Kidney (tissue), 14 donors: ENCODE data around the gene RYK. TPM values are rescaled to one million over a fixed set of nuclear protein-coding genes. Genes with fewer than 3 reads are reported as not detected.
A peak's percentile ranks its signal among the peaks of the same experiment; 100 is the strongest.

Source experiments
- DNase-seq, 5 donors: peaks; one replicate each; pipeline ENCODE4 v3.0.0-alpha.2; 2013 to 2020
- FAIRE-seq: peaks from 2 replicates; lab custom pipeline; 2012; peaks lifted over from hg19 to GRCh38; lab: Jason Lieb, UNC
- H3K27ac ChIP-seq, 2 donors: one replicate each; pipeline ENCODE4 v1.7.0; 2013; ENCODE audit warnings: low read depth in 2 of 2, low read length in 2 of 2, inconsistent platforms in 1 of 2
- H3K27me3 ChIP-seq: one replicate; pipeline ENCODE4 v1.7.1; 2013; ENCODE audit warnings: low read length, inconsistent platforms; ENCODE audit not compliant: control insufficient read depth, insufficient read depth
- H3K36me3 ChIP-seq, 3 donors: one replicate each; pipeline versions ENCODE4 v1.7.0 to v1.7.1; 2013; ENCODE audit warnings: low read length in 3 of 3, control low read depth in 1 of 3, inconsistent platforms in 1 of 3; ENCODE audit not compliant: insufficient read depth in 3 of 3, control insufficient read depth in 2 of 3
- H3K4me1 ChIP-seq, 3 donors: one replicate each; pipeline versions ENCODE4 v1.7.0 to v1.7.1; 2013; ENCODE audit warnings: low read length in 3 of 3, inconsistent platforms in 1 of 3, low read depth in 1 of 3; ENCODE audit not compliant: control insufficient read depth in 2 of 3, insufficient read depth in 2 of 3
- H3K4me3 ChIP-seq, 3 donors: one replicate each; pipeline versions ENCODE4 v1.7.0 to v1.8.1; 2013; ENCODE audit warnings: low read length in 3 of 3, control low read depth in 1 of 3, inconsistent platforms in 1 of 3
- H3K9ac ChIP-seq, 3 donors: one replicate each; pipeline versions ENCODE4 v1.7.0 to v1.7.1; 2013; ENCODE audit warnings: low read length in 3 of 3, control low read depth in 1 of 3, inconsistent platforms in 1 of 3
- H3K9me3 ChIP-seq, 3 donors: one replicate each; pipeline versions ENCODE4 v1.7.0 to v1.7.1; 2013; ENCODE audit warnings: low read length in 3 of 3, control low read depth in 1 of 3, inconsistent platforms in 1 of 3; ENCODE audit not compliant: control insufficient read depth in 2 of 3, insufficient read depth in 1 of 3
- CTCF ChIP-seq: IDR thresholded peaks from 3 replicates; pipeline ENCODE4 v1.5.1; 2012; ENCODE audit warnings: mild to moderate bottlenecking, moderate library complexity, borderline replicate concordance; ENCODE audit not compliant: insufficient read depth; ENCODE audit errors: extremely low read depth
- intact Hi-C: fragments of 100-400 bp; cut with DNase I; formaldehyde crosslinking; loops from one replicate; pipeline ENCODE4 v1.11.1; 2022
- polyA plus RNA-seq: library from polyadenylated mRNA; stranded (reverse); fragments of 350-450 nt; fragmentation: Illumina TruSeq; extraction: RNeasy Lipid Tissue Mini Kit (QIAGEN cat#74804); gene quantifications from one replicate; pipeline ENCODE4 v1.2.3, GENCODE V29; 2014; ENCODE audit warnings: low read depth, low replicate concordance; ENCODE audit not compliant: insufficient read depth
- total RNA-seq: library from RNA; stranded (reverse); fragmentation: NEBNext Ultra II Directional; extraction: Animal tissue kit (Norgen Biotek cat#: 25700); gene quantifications from one replicate; pipeline ENCODE4 v1.2.1, GENCODE V29; 2021
- donor health status: control.
- donor health status: control.
- donor health status: control.
- donor health status: control.
- donor health status: control.
- donor health status: DM: yes; HTN: yes; CAD: no.
- donor health status: Normal renal cell carcinoma (clear cell type).

Gene RYK
- total and polyA plus RNA-seq, 2 donors from 2014 or later: 32.2 to 50.9 TPM

- Histone ChIP-seq H3K27ac (peak overlapping the region in 1 of 2 donors; percentile 33), H3K9ac (no peak overlapping the region), H3K27me3 (no peaks in the 10 kb centered on the region), H3K36me3 (no peaks in the 10 kb centered on the region), H3K4me1 (peaks cover 0 to 6% (median 5%) of the 10 kb centered on the region in 3 donors), H3K4me3 (no peak overlapping the region), H3K9me3 (peaks cover 0 to under 1% (median 0%) of the 10 kb centered on the region in 3 donors)
- no peak for FAIRE-seq
- intact Hi-C loops: no loop called here
- TF ChIP-seq CTCF: no peak
- no peak for DNase-seq
Measured at GRCh38 chr3:134143828-134144401, 106.7 kb downstream of the RYK start.

- Histone ChIP-seq H3K9me3 (peaks cover 0 to 2% (median 0%) of the 10 kb centered on the region in 3 donors), H3K36me3 (no peaks in the 10 kb centered on the region), H3K4me1 (no peaks in the 10 kb centered on the region), H3K27ac (no peak overlapping the region), H3K27me3 (no peaks in the 10 kb centered on the region), H3K9ac (no peak overlapping the region), H3K4me3 (no peak overlapping the region)
- intact Hi-C loops: no loop called here
- no peak for TF ChIP-seq CTCF
- no peak for DNase-seq
- no peak for FAIRE-seq
Measured at GRCh38 chr3:134136604-134137003, 114.1 kb downstream of the RYK start.

- no peak overlapping the region for H3K27ac ChIP-seq
- no peaks in the 10 kb centered on the region for H3K27me3 ChIP-seq
- H3K9ac ChIP-seq: no peak overlapping the region
- DNase-seq: no peak
- peaks cover 0 to 2% (median 0%) of the 10 kb centered on the region in 3 donors for H3K9me3 ChIP-seq
- H3K4me3 ChIP-seq: no peak overlapping the region
- no peak for TF ChIP-seq CTCF
- FAIRE-seq: no peak
- intact Hi-C loops: no loop called here
- no peaks in the 10 kb centered on the region for H3K36me3 ChIP-seq
- no peaks in the 10 kb centered on the region for H3K4me1 ChIP-seq
Measured at GRCh38 chr3:134134698-134135415, 115.8 kb downstream of the RYK start.
